Measurements from ENCODE around the gene SFN. TPM values are rescaled to one million over a fixed set of nuclear protein-coding genes. Genes with fewer than 3 reads are reported as not detected.

Gene SFN
- total and polyA plus RNA-seq, 2 of the 13 experiments (the other 11 are each of a cell fraction or from before 2014, with no cell fraction given): 4.3 to 5.6 TPM

DNA sequence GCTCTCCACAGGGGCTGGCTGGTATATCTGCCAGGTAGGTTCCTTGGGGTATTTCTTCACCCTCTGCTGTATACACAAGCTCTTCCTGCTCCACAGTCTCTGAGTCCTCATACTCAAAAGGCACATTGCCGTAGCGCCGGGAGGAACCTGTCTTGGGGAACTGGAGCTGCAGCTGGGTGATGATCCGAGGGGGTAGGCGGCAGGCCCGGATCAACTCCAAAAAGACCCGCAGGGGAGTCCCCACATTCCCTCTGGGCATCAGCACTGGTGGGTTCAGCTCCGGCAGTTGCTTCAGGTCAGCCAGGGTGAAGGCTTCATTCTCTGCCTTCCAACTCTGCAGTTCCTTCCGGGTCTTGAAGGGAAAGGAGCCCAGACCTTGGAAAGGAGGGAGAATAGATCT is 34.4 kb downstream of the SFN start:
- H3K4me3 ChIP-seq (replicated peaks in 1 of 3; ENCODE audit: insufficient read depth in 1 of 3, low read depth in 2 of 3, low read length in 3 of 3): no peak overlapping the region
- no peak overlapping the region for H3K9ac ChIP-seq (ENCODE audit: insufficient read depth, low read depth, low read length)
- no peak for ATAC-seq
- H3K9me3 ChIP-seq (ENCODE audit: low read length): no peaks in the 10 kb centered on the region
- no peak overlapping the region for H3K4me2 ChIP-seq (ENCODE audit: low read depth, low read length)
- POLR2A ChIA-PET: interaction anchor here (6.8 kb wide), 1 partner anchor 14 kb away, joined by 152 read pairs; the partner anchor contains the start of gene NR0B2
- H3K36me3 ChIP-seq (replicated peaks in 1 of 2; ENCODE audit: control insufficient read depth in 1 of 2, insufficient read depth in 2 of 2, low read length in 2 of 2): peaks cover 23 to 43% of the 10 kb centered on the region in 2 experiments; a peak in 4 of 5 replicates
- in situ Hi-C loops (cut with HindIII; ENCODE audit: extremely low pct_ligation_motif_present, low pct_unique_long_range_greater_than_20kb) (no loop called here), intact Hi-C loops (cut with micrococcal nuclease; ENCODE audit: unreplicated experiment) (no loop called here)
- no peaks in the 10 kb centered on the region for H4K20me1 ChIP-seq (ENCODE audit: insufficient read depth, low read length)
- BruUV-seq (replicated peaks): no TSS peak
- H3K27ac ChIP-seq (ENCODE audit: extremely low read length, insufficient read depth, low read length): no peak overlapping the region
- peaks cover 39% of the 10 kb centered on the region for H3K79me2 ChIP-seq (ENCODE audit: insufficient read depth, low read length)
- 100% methylated on average over 7 of the region's 9 CpGs for WGBS (ENCODE audit: low lambda C conversion rate)
- no peaks in the 10 kb centered on the region; a peak in 1 of 5 replicates for H3K27me3 ChIP-seq (ENCODE audit: control insufficient read depth in 1 of 2, insufficient read depth in 2 of 2, low read length in 2 of 2)
- no peak for FAIRE-seq
- CTCF ChIA-PET (ENCODE audit: low intra/inter-chr PET ratio, low total read pairs): no interaction called here
- no peak for TF ChIP-seq DMAP1 (CRISPR knock-in tag; IDR thresholded peaks at IDR 0.05)
- TF ChIP-seq MAZ (IDR thresholded peaks at IDR 0.05; ENCODE audit: borderline replicate concordance, low read depth, low read length): no peak
- no peak for TF ChIP-seq MAZ (CRISPR knock-in tag; IDR thresholded peaks at IDR 0.05; ENCODE audit: low read depth)
- TF ChIP-seq IRF2 (CRISPR knock-in tag; IDR thresholded peaks at IDR 0.05): no peak
- no peak for TF ChIP-seq MXI1 (IDR thresholded peaks at IDR 0.05; ENCODE audit: borderline replicate concordance, low read depth, low read length)
- TF ChIP-seq ZNF746 (CRISPR knock-in tag; IDR thresholded peaks at IDR 0.05): no peak
- no peak for TF ChIP-seq ZNF589 (CRISPR knock-in tag; conservative IDR thresholded peaks at IDR 0.05)
- no peak for DNase-seq (ENCODE audit: low spot score)
- H2AFZ ChIP-seq (ENCODE audit: low read length): no peak overlapping the region
- peaks cover 33% of the 10 kb centered on the region for H3K4me1 ChIP-seq (ENCODE audit: insufficient read depth, low read length)

DNA sequence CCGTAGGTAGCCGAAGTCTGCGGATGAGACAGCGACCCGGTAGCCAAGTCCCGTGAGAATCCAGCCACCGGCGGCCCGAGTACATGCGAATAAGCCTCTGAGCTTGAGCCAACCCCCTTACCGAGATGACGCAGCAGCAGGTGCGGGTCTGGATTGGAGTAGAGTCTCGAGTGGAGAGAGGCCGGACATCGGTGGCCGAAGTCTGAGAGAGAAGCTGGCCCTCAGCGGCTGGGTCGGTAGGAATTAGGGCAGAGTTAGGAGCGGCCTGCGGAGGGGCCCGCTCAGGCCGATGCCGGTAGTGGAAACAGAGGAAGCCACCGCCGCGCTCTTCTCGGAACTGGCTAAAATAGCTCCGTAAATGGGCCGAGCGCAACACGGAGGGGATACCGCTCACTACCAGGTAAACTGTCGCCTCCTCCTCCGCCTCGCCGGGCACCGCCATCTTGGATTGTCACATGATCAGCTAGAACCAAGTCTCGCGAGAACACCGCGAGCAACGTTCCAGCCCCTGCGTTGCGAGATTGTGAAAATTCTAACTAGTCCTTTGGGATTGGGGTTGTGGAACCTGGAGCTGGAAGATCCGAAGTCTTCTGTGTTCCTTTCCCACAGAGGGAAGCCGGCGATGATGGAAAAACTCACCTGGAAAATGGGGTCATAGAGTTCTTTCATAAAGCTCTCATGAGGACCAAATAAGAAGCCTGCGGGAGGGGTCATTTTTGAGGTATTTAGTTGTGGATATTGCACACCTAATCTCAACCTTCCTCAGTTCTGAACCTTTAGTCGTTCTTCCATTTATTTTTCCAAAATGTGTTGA is 37.3 kb downstream of the SFN start, which contains the start of gene GPATCH3:
TSS of gene GPATCH3 (minus strand) at position 467 of the 814 bp plus-strand sequence. CDS start at position 442, 25 bp downstream.
- H3K79me2 ChIP-seq (ENCODE audit: insufficient read depth, low read length): peaks cover 39% of the 10 kb centered on the region
- TSS peak; percentile 85 for BruUV-seq (replicated peaks)
- peak within 1 kb of the TSS; percentile 76 to 94 (median 89) for H3K4me3 ChIP-seq (replicated peaks in 1 of 3; ENCODE audit: insufficient read depth in 1 of 3, low read depth in 2 of 3, low read length in 3 of 3)
- peak; percentile 89 for ATAC-seq
- DNase-seq (ENCODE audit: low spot score): peak; percentile 88
- peak within 1 kb of the TSS; percentile 28 for H2AFZ ChIP-seq (ENCODE audit: low read length)
- peak within 1 kb of the TSS; percentile 85 for H3K4me2 ChIP-seq (ENCODE audit: low read depth, low read length)
- H3K27me3 ChIP-seq (ENCODE audit: control insufficient read depth in 1 of 2, insufficient read depth in 2 of 2, low read length in 2 of 2): no peaks in the 10 kb centered on the region; a peak in 1 of 5 replicates
- ChIA-PET POLR2A (interaction anchor here (0.8 to 6.8 kb wide), 23 partner anchors 9 to 208 kb away, joined by 3 to 152 read pairs (median 8); partner anchors contain the start of genes GPN2, KDF1, NR0B2 and NUDC), CTCF (ENCODE audit: low intra/inter-chr PET ratio, low total read pairs) (no interaction called here)
- H3K4me1 ChIP-seq (ENCODE audit: insufficient read depth, low read length): peaks cover 47% of the 10 kb centered on the region
- H3K27ac ChIP-seq (ENCODE audit: extremely low read length, insufficient read depth, low read length): peak within 1 kb of the TSS; percentile 89
- H3K36me3 ChIP-seq (replicated peaks in 1 of 2; ENCODE audit: control insufficient read depth in 1 of 2, insufficient read depth in 2 of 2, low read length in 2 of 2): peaks cover 7 to 18% of the 10 kb centered on the region in 2 experiments; a peak in 3 of 5 replicates
- H3K9me3 ChIP-seq (ENCODE audit: low read length): no peaks in the 10 kb centered on the region
- intact Hi-C loops (cut with micrococcal nuclease; ENCODE audit: unreplicated experiment) (loop anchor here (5.0 kb wide), 1 partner anchor 37 kb away; no protein-coding TSS in a partner anchor), in situ Hi-C loops (cut with HindIII; ENCODE audit: extremely low pct_ligation_motif_present, low pct_unique_long_range_greater_than_20kb) (no loop called here)
- FAIRE-seq: peak; percentile 48
- WGBS (ENCODE audit: low lambda C conversion rate): 2% methylated on average over 18 of the region's 50 CpGs
- H4K20me1 ChIP-seq (ENCODE audit: insufficient read depth, low read length): no peaks in the 10 kb centered on the region
- H3K9ac ChIP-seq (ENCODE audit: insufficient read depth, low read depth, low read length): peak within 1 kb of the TSS; percentile 90
- TF ChIP-seq YEATS2 (CRISPR knock-in tag; IDR thresholded peaks at IDR 0.05; ENCODE audit: borderline replicate concordance) (peak; percentile 97), EP300 (IDR thresholded peaks at IDR 0.05; ENCODE audit: low read depth in 2 of 2, low read length in 2 of 2) (peak in 1 of 2 experiments; percentile 36; a peak in 1 of 4 replicates), EP300 (CRISPR knock-in tag; IDR thresholded peaks at IDR 0.05; ENCODE audit: borderline replicate concordance) (no peak), ZNF598 (CRISPR knock-in tag; IDR thresholded peaks at IDR 0.05; ENCODE audit: borderline replicate concordance) (no peak), AGO1 (IDR thresholded peaks at IDR 0.05; ENCODE audit: low read depth, low read length, poor library complexity, severe bottlenecking) (peak; percentile 50), ELF3 (CRISPR knock-in tag; IDR thresholded peaks at IDR 0.05) (peak; percentile 53; the same call in 1 of the 2 replicates), GATAD1 (CRISPR knock-in tag; IDR thresholded peaks at IDR 0.05) (peak; percentile 100)
- TF ChIP-seq, protein P1, sequence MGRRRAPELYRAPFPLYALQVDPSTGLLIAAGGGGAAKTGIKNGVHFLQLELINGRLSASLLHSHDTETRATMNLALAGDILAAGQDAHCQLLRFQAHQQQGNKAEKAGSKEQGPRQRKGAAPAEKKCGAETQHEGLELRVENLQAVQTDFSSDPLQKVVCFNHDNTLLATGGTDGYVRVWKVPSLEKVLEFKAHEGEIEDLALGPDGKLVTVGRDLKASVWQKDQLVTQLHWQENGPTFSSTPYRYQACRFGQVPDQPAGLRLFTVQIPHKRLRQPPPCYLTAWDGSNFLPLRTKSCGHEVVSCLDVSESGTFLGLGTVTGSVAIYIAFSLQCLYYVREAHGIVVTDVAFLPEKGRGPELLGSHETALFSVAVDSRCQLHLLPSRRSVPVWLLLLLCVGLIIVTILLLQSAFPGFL (CRISPR knock-in tag; IDR thresholded peaks at IDR 0.05): no peak
- TF ChIP-seq, protein P2, sequence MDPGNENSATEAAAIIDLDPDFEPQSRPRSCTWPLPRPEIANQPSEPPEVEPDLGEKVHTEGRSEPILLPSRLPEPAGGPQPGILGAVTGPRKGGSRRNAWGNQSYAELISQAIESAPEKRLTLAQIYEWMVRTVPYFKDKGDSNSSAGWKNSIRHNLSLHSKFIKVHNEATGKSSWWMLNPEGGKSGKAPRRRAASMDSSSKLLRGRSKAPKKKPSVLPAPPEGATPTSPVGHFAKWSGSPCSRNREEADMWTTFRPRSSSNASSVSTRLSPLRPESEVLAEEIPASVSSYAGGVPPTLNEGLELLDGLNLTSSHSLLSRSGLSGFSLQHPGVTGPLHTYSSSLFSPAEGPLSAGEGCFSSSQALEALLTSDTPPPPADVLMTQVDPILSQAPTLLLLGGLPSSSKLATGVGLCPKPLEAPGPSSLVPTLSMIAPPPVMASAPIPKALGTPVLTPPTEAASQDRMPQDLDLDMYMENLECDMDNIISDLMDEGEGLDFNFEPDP (CRISPR knock-in tag; conservative IDR thresholded peaks at IDR 0.05): no peak

Data from HepG2 (cell line).